Measurements from ENCODE around the gene PARVB. TPM values are rescaled to one million over a fixed set of nuclear protein-coding genes. Genes with fewer than 3 reads are reported as not detected.

PARVB gene
- total and polyA plus RNA-seq, 5 donors: 44.0 to 124 (median 88.6) TPM

DNA sequence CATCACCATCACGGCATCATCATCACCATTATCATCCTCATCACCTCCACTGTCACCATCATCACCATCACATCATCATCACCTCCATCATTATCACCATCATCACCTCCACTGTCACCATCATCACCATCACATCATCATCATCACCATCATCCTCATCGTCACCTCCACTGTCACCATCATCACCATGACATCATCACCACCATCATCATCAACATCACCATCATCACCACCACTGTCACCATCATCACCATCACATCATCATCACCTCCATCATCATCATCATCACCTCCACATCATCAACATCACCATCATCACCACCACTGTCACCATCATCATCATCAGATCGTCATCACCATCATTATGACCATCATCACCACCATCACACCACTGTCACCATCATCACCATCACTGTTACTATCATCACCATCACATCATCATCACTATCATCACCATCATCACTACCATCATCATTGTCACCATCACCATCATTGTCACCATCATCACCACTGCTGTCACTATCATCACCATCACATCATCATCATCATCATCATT lies 189.5 kb downstream of the PARVB start:
- no peak overlapping the region for H3K4me3 ChIP-seq (ENCODE audit: low read length)
- H3K27ac ChIP-seq (ENCODE audit: low read length): no peak overlapping the region
- ATAC-seq: no peak
- intact Hi-C loops (cut with DNase I): no loop called here
- H3K27me3 ChIP-seq (ENCODE audit: control insufficient read depth, insufficient read depth): no peaks in the 10 kb centered on the region
- H3K9me3 ChIP-seq (ENCODE audit: control insufficient read depth, low read length): peaks cover 2% of the 10 kb centered on the region
- WGBS: 90% methylated on average over 3 of the region's 3 CpGs
- no peak for DNase-seq
- no peaks in the 10 kb centered on the region for H3K4me1 ChIP-seq (ENCODE audit: control insufficient read depth, insufficient read depth, low read length)

DNA sequence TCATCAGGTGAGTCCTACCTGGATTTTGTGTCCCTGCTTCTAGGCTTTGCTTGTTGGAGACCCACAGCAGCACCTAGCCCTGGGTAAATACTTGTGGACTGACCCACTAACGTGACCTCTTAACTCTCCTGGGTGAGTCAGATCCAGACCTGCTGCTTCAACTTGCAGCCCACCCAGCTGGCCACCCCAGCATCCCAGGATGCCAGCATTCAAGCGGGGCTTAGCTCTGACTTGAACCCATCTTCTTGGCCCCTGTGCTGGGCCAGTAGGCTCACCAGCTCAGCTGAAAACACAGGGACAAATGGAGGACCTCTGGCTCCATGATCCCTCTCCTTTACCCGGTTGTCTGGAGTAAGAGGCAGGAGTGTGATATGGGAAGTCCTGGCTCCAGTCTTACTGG lies 190.1 kb downstream of the PARVB start:
- Histone ChIP-seq H3K27ac (ENCODE audit: low read length) (no peak overlapping the region), H3K27me3 (ENCODE audit: control insufficient read depth, insufficient read depth) (no peaks in the 10 kb centered on the region), H3K9me3 (ENCODE audit: control insufficient read depth, low read length) (peaks cover 2% of the 10 kb centered on the region), H3K4me3 (ENCODE audit: low read length) (no peak overlapping the region), H3K4me1 (ENCODE audit: control insufficient read depth, insufficient read depth, low read length) (no peaks in the 10 kb centered on the region)
- intact Hi-C loops (cut with DNase I): no loop called here
- 93% methylated on average over 3 of the region's 3 CpGs for WGBS
- ATAC-seq: no peak
- no peak for DNase-seq

DNA sequence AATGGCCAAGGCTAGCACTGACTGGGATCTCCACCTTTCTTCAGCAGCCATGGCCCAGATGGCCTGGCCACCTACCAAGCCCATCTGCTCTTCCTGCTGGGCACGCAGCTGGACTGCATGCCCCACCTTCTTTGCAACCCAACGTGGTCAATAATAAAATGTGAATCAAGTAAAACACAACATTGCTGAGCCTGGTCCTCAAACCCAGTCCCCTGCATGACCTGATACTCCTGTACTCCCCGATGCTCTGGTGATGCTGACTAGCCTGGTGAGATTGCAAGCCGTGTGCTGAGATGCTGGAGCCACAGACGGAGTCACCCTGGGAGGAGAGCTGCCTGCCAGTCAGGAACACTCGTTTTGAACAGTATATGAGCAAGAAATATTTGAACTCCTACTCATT lies 190.7 kb downstream of the PARVB start:
- 82% methylated on average over 6 of the region's 6 CpGs for WGBS
- Histone ChIP-seq H3K27ac (ENCODE audit: low read length) (no peak overlapping the region), H3K4me1 (ENCODE audit: control insufficient read depth, insufficient read depth, low read length) (no peaks in the 10 kb centered on the region), H3K9me3 (ENCODE audit: control insufficient read depth, low read length) (peaks cover 2% of the 10 kb centered on the region), H3K27me3 (ENCODE audit: control insufficient read depth, insufficient read depth) (no peaks in the 10 kb centered on the region), H3K4me3 (ENCODE audit: low read length) (no peak overlapping the region)
- intact Hi-C loops (cut with DNase I): no loop called here
- DNase-seq: no peak
- ATAC-seq: no peak

DNA sequence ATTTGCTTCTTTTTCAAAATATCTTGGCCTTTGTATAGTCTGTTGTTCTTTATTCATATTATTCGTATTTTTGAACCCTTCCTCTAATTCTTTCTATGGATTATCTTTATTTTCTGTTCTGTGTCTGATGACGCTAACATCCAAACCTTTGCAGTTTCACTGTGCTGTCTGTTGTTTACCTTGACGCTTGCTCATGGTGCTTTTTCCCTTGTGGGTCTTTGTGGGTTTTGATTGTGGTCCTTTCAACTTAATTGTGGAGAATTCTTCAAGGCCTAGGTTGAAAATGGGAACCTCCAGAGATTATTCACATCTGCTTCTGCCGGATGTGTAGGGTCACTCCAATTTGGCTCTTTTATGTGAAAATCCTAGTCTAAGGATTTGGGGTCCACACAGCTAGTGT lies 191.2 kb downstream of the PARVB start:
- intact Hi-C loops (cut with DNase I): no loop called here
- no peak overlapping the region for H3K4me3 ChIP-seq (ENCODE audit: low read length)
- peaks cover 2% of the 10 kb centered on the region for H3K9me3 ChIP-seq (ENCODE audit: control insufficient read depth, low read length)
- DNase-seq: no peak
- H3K27ac ChIP-seq (ENCODE audit: low read length): no peak overlapping the region
- WGBS: 93% methylated on average over 4 of the region's 4 CpGs
- H3K4me1 ChIP-seq (ENCODE audit: control insufficient read depth, insufficient read depth, low read length): no peaks in the 10 kb centered on the region
- no peak for ATAC-seq
- no peaks in the 10 kb centered on the region for H3K27me3 ChIP-seq (ENCODE audit: control insufficient read depth, insufficient read depth)

DNA sequence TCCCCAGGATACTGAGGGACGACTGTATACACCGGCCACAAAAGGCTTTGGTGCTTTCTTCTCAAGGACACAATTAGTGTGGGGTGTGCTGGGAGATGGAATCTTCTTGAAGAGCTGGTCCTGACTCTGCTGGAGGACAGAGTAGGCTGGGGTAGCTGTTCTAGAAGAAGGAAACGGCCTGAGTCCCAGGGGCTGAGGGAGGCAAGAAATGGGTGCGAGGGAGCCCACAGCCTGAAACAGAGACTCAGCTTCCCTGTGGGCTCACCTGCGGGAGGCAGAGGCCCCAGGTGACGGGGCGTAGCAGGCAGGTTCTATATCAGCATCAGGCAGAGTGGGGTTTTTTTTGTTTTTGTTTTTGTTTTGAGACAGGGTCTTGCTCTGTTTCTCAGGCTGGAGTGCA lies 193.2 kb downstream of the PARVB start:
- H3K9me3 ChIP-seq (ENCODE audit: control insufficient read depth, low read length): peaks cover 2% of the 10 kb centered on the region
- WGBS: 77% methylated on average over 7 of the region's 7 CpGs

DNA sequence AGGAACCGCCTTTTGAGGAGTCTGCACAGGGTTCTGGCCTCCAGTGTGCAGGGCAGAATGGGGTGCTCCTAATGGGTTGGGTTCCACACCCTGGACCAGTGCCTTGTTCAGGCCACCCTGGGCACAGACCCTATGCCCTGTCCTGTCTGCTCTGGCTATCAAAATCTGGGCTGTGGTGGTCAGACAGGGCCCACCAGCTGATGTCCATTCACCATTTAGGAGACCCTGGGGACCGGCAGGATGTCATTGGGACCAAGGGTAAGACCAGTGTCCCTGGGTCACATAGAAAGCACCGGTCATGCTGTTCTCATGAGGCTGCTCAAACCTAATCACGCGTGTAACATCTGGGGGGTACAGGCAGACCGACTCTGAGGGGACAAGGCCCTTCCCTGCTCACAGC lies 194.0 kb downstream of the PARVB start:
- H3K4me3 ChIP-seq (ENCODE audit: low read length): no peak overlapping the region
- no peak for ATAC-seq
- DNase-seq: no peak
- no peak overlapping the region for H3K27ac ChIP-seq (ENCODE audit: low read length)
- WGBS: 93% methylated on average over 6 of the region's 6 CpGs
- H3K27me3 ChIP-seq (ENCODE audit: control insufficient read depth, insufficient read depth): no peaks in the 10 kb centered on the region
- peaks cover 2% of the 10 kb centered on the region for H3K9me3 ChIP-seq (ENCODE audit: control insufficient read depth, low read length)
- intact Hi-C loops (cut with DNase I): no loop called here
- H3K4me1 ChIP-seq (ENCODE audit: control insufficient read depth, insufficient read depth, low read length): no peaks in the 10 kb centered on the region

More for the DNA sequence above, 193.2 kb downstream of the PARVB start:
- H3K27me3 ChIP-seq (ENCODE audit: control insufficient read depth, insufficient read depth): no peaks in the 10 kb centered on the region
- no peak for ATAC-seq
- no peak for DNase-seq
- intact Hi-C loops (cut with DNase I): no loop called here
- no peak overlapping the region for H3K4me3 ChIP-seq (ENCODE audit: low read length)
- H3K27ac ChIP-seq (ENCODE audit: low read length): no peak overlapping the region
- no peaks in the 10 kb centered on the region for H3K4me1 ChIP-seq (ENCODE audit: control insufficient read depth, insufficient read depth, low read length)

DNA sequence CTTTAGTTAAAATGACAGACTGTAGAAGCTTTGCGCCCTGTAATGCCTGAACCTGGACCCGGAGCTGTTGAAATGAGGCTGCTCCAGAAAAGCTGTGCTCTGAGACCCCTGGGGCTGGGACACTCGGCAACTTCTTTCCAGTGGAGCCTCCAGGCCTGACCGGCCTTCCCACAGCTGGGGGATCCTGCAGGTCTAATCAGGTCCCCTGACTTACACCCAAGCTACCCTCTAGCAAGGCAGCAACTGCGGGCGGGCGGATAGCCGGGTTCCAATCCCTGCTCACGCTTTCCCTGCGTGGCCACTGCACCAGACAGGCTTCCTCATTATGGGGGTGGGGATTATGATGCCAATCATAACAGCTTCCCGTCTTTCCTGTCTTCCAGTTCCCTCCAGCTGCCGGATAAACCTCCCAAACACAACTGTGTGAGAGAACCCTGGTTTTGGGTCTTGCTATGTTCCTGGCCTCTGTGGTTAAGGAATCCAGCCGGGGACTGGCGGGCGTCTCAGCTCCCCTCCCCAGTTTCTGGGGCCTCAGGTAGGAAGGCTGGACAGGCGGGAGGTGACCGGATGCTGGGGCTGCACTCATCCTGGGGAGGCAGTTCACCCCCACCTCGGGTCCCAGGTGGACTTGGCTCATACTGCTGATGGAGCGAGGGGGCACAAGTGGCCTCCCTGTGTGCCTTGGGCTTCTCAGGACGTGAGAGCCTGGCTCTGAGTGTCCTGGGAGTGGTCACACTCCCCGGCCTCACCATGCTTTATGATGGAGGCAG lies 195.2 kb downstream of the PARVB start:
- H3K27me3 ChIP-seq (ENCODE audit: control insufficient read depth, insufficient read depth): no peaks in the 10 kb centered on the region
- WGBS: 78% methylated on average over 21 of the region's 21 CpGs
- intact Hi-C loops (cut with DNase I): no loop called here

DNA sequence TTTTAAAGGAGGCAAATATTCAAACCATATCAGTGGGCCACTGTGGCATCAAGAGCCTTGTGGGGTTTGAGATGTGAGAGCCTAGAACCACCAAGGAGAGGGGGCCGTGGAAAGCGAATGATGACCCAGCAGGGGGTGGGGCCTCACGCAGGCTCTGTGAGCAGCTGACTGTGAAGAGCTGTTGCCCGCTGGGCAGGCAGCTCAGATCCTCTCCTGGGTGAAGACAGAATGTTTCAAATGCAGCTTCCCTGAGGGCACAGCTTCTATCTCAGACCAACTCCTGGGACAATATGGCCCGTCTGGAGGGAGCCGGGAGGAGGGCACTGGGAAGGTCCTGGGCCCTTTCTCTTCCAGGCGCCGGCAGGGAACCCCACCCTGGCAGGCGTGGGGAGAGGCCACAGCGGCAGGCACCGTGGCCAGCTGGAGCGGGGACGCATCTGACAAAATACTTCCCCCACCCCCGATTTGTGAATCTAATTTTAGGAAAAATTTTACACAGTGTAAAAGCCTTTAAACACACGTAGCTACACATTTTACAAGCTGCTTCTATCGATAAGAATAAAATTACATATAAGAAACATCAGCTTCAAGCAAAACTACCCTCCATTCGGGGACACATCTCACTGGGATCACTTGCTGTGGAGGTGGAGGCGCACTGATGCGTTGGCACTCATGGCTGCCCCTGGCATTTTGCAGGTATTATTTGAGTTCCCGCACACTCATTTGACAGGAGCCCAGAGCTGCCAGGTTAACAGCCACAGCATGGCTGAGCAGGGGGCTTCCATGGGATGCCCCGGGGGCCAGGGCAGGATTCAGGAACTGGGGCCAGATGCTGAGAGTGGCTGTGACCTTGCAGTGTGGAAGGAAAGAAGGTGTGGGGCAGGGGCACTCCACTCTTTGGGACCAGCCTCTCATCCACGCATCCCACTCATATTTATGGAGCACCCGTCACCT lies 196.9 kb downstream of the PARVB start:
- DNase-seq: no peak
- ATAC-seq: no peak
- H3K4me1 ChIP-seq (ENCODE audit: control insufficient read depth, insufficient read depth, low read length): no peaks in the 10 kb centered on the region
- no peaks in the 10 kb centered on the region for H3K9me3 ChIP-seq (ENCODE audit: control insufficient read depth, low read length)
- H3K27ac ChIP-seq (ENCODE audit: low read length): no peak overlapping the region
- no peak overlapping the region for H3K4me3 ChIP-seq (ENCODE audit: low read length)
- intact Hi-C loops (cut with DNase I): no loop called here
- no peaks in the 10 kb centered on the region for H3K27me3 ChIP-seq (ENCODE audit: control insufficient read depth, insufficient read depth)
- 76% methylated on average over 23 of the region's 23 CpGs for WGBS

More for the DNA sequence above, 195.2 kb downstream of the PARVB start:
- H3K4me3 ChIP-seq (ENCODE audit: low read length): no peak overlapping the region
- H3K9me3 ChIP-seq (ENCODE audit: control insufficient read depth, low read length): peaks cover 2% of the 10 kb centered on the region
- H3K27ac ChIP-seq (ENCODE audit: low read length): no peak overlapping the region
- ATAC-seq (no peak), DNase-seq (no peak)
- no peaks in the 10 kb centered on the region for H3K4me1 ChIP-seq (ENCODE audit: control insufficient read depth, insufficient read depth, low read length)

DNA sequence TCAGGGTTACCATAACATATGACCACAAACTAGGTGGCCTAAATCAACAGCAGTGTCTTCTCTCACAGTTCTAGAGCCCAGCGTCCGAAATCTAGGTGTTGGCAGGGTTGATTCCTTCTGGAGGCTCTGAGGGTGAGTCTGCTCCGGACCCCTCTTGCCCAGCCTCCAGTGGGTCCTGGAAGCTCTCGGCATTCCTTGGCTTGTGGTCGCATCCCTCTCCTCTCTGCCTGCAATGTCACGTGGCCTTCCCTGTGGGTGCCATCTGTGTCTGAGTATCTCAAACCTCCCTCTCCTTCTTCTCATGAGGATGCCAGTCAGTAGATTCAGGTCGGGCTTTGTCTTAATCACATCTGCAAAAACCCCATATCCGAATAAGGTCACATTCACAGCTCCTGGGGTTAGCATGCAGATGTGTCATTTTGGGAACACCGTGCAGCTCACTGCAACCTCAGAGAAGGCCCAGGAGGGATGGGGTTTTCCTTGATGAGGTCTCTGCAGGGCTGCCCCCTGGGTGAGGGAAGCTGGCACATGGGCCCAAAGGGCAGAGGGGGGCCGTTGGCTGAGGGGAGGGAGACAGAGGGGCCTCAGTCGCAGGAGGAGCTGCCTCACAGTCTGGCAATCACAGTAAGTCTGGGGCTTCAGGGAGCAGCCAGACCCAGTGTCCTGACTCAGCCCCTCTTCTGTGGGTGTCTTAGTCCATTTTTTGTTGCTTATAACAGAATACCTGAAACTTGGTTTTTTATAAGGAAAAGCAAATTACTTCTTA lies 197.8 kb downstream of the PARVB start:
- Histone ChIP-seq H3K4me1 (ENCODE audit: control insufficient read depth, insufficient read depth, low read length) (no peaks in the 10 kb centered on the region), H3K9me3 (ENCODE audit: control insufficient read depth, low read length) (no peaks in the 10 kb centered on the region), H3K27ac (ENCODE audit: low read length) (no peak overlapping the region), H3K4me3 (ENCODE audit: low read length) (no peak overlapping the region), H3K27me3 (ENCODE audit: control insufficient read depth, insufficient read depth) (no peaks in the 10 kb centered on the region)
- 91% methylated on average over 11 of the region's 11 CpGs for WGBS
- ATAC-seq (no peak), DNase-seq (no peak)
- intact Hi-C loops (cut with DNase I): no loop called here
